ENCODE measurements around the gene DOCK3. TPM values are rescaled to one million over a fixed set of nuclear protein-coding genes. Genes with fewer than 3 reads are reported as not detected.

DOCK3 gene
- total and polyA plus RNA-seq, 2 donors from 2014 or later, result 0.49 to 0.54 TPM

DNA sequence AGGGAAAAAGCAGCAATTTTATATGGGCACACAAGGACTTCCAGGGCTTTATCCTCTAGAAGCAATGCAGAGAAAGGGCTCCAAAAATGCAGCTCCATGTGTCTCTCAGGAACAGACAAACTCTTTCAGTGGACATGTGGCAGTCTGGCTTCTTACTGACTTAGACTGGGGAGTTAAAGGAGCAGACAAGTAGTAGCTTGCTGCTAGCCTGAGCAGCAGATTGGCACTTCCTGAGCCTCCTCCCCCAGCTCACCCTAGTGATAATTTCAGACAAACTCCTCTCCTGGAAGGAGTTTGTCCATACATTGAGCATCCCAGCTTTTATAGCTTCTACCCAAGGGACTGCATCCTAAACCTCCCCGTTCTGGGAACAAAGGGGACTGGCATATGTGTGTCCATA lies 608.7 kb downstream of the DOCK3 start:
- intact Hi-C loops (cut with DNase I), result no loop called here
- DNase-seq (no peak), FAIRE-seq (no peak)
- H3K4me3 ChIP-seq (ENCODE audit: low read length in 3 of 3), result no peak overlapping the region
- no peaks in the 10 kb centered on the region for H3K27me3 ChIP-seq (ENCODE audit: control insufficient read depth, insufficient read depth, low read length)
- H3K27ac ChIP-seq (ENCODE audit: low read depth in 2 of 2, low read length in 2 of 2), result no peak overlapping the region
- H3K9me3 ChIP-seq (ENCODE audit: control insufficient read depth in 2 of 3, insufficient read depth in 1 of 3, low read length in 3 of 3), result peaks cover 0 to 4% (median 0%) of the 10 kb centered on the region in 3 donors
- no peaks in the 10 kb centered on the region for H3K36me3 ChIP-seq (ENCODE audit: control insufficient read depth in 2 of 3, insufficient read depth in 3 of 3, low read length in 3 of 3)
- no peaks in the 10 kb centered on the region for H3K4me1 ChIP-seq (ENCODE audit: control insufficient read depth in 2 of 3, insufficient read depth in 2 of 3, low read depth in 1 of 3, low read length in 3 of 3)
- TF ChIP-seq, protein P1, sequence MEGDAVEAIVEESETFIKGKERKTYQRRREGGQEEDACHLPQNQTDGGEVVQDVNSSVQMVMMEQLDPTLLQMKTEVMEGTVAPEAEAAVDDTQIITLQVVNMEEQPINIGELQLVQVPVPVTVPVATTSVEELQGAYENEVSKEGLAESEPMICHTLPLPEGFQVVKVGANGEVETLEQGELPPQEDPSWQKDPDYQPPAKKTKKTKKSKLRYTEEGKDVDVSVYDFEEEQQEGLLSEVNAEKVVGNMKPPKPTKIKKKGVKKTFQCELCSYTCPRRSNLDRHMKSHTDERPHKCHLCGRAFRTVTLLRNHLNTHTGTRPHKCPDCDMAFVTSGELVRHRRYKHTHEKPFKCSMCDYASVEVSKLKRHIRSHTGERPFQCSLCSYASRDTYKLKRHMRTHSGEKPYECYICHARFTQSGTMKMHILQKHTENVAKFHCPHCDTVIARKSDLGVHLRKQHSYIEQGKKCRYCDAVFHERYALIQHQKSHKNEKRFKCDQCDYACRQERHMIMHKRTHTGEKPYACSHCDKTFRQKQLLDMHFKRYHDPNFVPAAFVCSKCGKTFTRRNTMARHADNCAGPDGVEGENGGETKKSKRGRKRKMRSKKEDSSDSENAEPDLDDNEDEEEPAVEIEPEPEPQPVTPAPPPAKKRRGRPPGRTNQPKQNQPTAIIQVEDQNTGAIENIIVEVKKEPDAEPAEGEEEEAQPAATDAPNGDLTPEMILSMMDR (IDR thresholded peaks at IDR 0.05; ENCODE audit: borderline replicate concordance, extremely low read depth, insufficient read depth), result no peak
- H3K9ac ChIP-seq (ENCODE audit: low read length in 3 of 3), result no peak overlapping the region

DNA sequence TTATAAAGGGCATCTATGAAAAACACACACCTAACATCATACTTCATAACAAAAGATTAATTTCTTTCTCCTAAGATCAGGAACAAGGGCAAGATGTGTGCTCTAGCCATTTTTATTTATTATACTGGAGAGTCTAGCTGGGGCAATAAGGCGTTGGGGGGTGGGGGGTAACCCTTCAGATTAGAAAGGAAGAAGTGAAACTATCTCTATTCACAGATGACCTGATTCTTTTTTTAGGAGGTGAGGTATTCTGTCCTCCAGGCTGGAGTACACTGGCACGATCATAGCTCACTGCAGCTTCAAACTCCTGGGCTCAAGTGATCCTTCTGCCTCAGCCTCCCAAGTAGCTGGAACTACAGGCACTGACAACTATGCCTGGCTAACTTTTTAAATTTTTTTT lies 620.9 kb downstream of the DOCK3 start:
- H3K27me3 ChIP-seq (ENCODE audit: control insufficient read depth, insufficient read depth, low read length), result no peaks in the 10 kb centered on the region
- H3K4me3 ChIP-seq (ENCODE audit: low read length in 3 of 3), result no peak overlapping the region
- no peak overlapping the region for H3K27ac ChIP-seq (ENCODE audit: low read depth in 2 of 2, low read length in 2 of 2)
- DNase-seq, result no peak
- no peaks in the 10 kb centered on the region for H3K4me1 ChIP-seq (ENCODE audit: control insufficient read depth in 2 of 3, insufficient read depth in 2 of 3, low read depth in 1 of 3, low read length in 3 of 3)
- no peaks in the 10 kb centered on the region for H3K36me3 ChIP-seq (ENCODE audit: control insufficient read depth in 2 of 3, insufficient read depth in 3 of 3, low read length in 3 of 3)
- H3K9me3 ChIP-seq (ENCODE audit: control insufficient read depth in 2 of 3, insufficient read depth in 1 of 3, low read length in 3 of 3), result peaks cover 0 to 2% (median 0%) of the 10 kb centered on the region in 3 donors
- H3K9ac ChIP-seq (ENCODE audit: low read length in 3 of 3), result no peak overlapping the region
- FAIRE-seq, result no peak
- intact Hi-C loops (cut with DNase I), result no loop called here
- TF ChIP-seq, protein P1 (IDR thresholded peaks at IDR 0.05; ENCODE audit: borderline replicate concordance, extremely low read depth, insufficient read depth), result no peak

DNA sequence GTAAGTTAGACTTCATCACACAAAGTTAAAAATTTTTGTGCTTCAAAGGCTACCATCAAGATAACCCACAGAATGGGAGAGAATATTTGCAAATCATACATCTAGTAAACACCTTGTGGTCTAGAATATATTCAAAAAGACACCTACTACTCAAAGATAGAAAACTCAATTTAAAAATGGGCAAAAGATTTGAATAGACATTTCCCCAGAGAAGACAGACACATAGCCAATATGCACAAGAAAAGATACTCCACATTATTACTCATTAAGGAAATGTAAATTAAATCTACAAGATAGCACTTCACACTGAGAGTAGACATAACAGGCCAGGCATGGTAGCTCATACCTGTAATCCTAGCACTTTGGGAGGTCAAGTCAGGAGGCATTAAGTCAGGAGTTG lies 622.6 kb downstream of the DOCK3 start:
- no peaks in the 10 kb centered on the region for H3K36me3 ChIP-seq (ENCODE audit: control insufficient read depth in 2 of 3, insufficient read depth in 3 of 3, low read length in 3 of 3)
- TF ChIP-seq, protein P1 (IDR thresholded peaks at IDR 0.05; ENCODE audit: borderline replicate concordance, extremely low read depth, insufficient read depth), result no peak
- no peaks in the 10 kb centered on the region for H3K9me3 ChIP-seq (ENCODE audit: control insufficient read depth in 2 of 3, insufficient read depth in 1 of 3, low read length in 3 of 3)
- H3K27ac ChIP-seq (ENCODE audit: low read depth in 2 of 2, low read length in 2 of 2), result no peak overlapping the region
- no peak overlapping the region for H3K9ac ChIP-seq (ENCODE audit: low read length in 3 of 3)
- no peaks in the 10 kb centered on the region for H3K27me3 ChIP-seq (ENCODE audit: control insufficient read depth, insufficient read depth, low read length)
- no peak overlapping the region for H3K4me3 ChIP-seq (ENCODE audit: low read length in 3 of 3)
- H3K4me1 ChIP-seq (ENCODE audit: control insufficient read depth in 2 of 3, insufficient read depth in 2 of 3, low read depth in 1 of 3, low read length in 3 of 3), result no peaks in the 10 kb centered on the region
- intact Hi-C loops (cut with DNase I), result no loop called here
- FAIRE-seq, result no peak
- DNase-seq, result no peak

DNA sequence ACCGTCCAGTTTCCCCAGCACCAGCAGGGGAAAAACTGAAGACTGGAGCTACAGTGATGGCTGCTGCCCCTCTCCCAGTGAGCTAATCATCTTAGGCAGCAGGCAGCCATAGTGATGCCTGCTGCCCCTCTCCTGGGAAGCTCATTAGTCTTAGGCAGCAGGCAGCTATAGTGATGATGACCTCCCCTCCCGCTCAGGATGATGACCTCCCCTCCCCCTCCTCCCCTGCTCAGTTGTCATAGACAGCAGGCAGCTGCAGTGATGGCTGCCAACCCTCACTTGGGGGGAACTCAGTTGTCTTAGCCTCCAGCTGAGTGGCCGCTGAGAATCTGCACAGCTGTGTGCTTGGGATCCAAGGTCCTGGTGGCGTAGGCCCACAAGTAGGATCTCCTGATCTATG lies 629.5 kb downstream of the DOCK3 start:
- no peaks in the 10 kb centered on the region for H3K36me3 ChIP-seq (ENCODE audit: control insufficient read depth in 2 of 3, insufficient read depth in 3 of 3, low read length in 3 of 3)
- intact Hi-C loops (cut with DNase I), result no loop called here
- no peaks in the 10 kb centered on the region for H3K9me3 ChIP-seq (ENCODE audit: control insufficient read depth in 2 of 3, insufficient read depth in 1 of 3, low read length in 3 of 3)
- H3K4me1 ChIP-seq (ENCODE audit: control insufficient read depth in 2 of 3, insufficient read depth in 2 of 3, low read depth in 1 of 3, low read length in 3 of 3), result no peaks in the 10 kb centered on the region
- peak in 1 of 5 donors; percentile 9 for DNase-seq
- H3K4me3 ChIP-seq (ENCODE audit: low read length in 3 of 3), result no peak overlapping the region
- FAIRE-seq, result no peak
- no peak overlapping the region for H3K27ac ChIP-seq (ENCODE audit: low read depth in 2 of 2, low read length in 2 of 2)
- TF ChIP-seq, protein P1 (IDR thresholded peaks at IDR 0.05; ENCODE audit: borderline replicate concordance, extremely low read depth, insufficient read depth), result no peak
- no peaks in the 10 kb centered on the region for H3K27me3 ChIP-seq (ENCODE audit: control insufficient read depth, insufficient read depth, low read length)
- no peak overlapping the region for H3K9ac ChIP-seq (ENCODE audit: low read length in 3 of 3)

Data from kidney (tissue), 14 donors.